GM20431 (cell line): ENCODE results near the gene ABLIM3.

Experiments
- in situ Hi-C: fragments of 300-500 bp; cut with MseI, MboI; formaldehyde crosslinking; loops from one replicate; pipeline ENCODE4 v1.15.0; 2020; ENCODE audit warnings: low sequenced_read_pairs; ENCODE audit not compliant: unreplicated experiment

ABLIM3 gene

DNA sequence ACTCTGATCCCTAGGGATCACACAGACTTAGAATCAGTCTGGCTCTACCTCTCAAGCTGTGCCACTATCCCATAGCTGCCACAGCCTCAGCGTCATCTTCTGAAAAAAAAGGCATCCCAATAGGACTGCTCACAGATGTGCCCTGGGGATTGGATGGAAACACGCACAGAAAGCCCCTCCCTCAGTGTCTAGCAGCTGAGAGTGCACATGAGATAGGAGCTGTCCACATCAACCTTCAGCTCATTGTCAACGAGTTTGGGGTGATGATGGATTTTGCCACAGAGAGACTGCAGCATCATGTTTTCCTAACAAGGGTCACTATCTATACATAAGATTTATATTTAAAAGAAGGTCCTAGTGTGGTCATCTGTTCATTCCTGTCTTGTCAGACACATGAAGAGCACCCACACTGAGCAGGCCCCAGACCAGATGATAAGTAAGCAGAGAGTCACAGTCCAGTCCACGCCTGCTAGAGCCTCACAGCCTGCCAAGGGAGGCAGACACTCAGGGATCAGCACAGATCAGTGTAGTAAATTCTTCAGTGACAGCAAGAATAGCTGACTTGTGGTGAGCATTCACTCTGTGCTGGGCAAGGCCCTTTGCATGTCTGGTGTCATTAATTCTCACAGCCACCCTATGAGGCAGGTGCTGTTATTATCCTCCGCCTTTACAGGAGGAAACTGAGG is 156.2 kb downstream of the ABLIM3 start:
- in situ Hi-C loops: no loop called here

DNA sequence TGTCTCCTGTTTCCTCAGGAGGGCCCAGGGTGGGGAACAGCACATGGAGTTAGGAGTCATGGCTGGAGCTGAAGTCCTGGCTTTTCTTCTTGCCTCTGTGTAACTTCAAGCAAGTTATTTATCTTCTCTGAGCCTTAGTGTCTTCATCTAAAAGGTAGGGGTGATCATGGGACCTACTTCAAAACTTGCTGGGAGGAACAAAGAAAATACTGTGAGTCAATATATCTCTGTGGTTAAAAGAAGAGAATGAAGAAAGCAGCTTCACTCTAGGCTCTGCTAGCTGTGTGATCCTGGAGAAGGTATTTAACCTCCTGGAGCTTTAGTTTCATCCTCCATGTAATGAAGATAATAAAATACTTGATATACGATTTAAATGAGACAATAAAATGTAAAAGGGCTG is 156.9 kb downstream of the ABLIM3 start:
- in situ Hi-C loops: no loop called here

DNA sequence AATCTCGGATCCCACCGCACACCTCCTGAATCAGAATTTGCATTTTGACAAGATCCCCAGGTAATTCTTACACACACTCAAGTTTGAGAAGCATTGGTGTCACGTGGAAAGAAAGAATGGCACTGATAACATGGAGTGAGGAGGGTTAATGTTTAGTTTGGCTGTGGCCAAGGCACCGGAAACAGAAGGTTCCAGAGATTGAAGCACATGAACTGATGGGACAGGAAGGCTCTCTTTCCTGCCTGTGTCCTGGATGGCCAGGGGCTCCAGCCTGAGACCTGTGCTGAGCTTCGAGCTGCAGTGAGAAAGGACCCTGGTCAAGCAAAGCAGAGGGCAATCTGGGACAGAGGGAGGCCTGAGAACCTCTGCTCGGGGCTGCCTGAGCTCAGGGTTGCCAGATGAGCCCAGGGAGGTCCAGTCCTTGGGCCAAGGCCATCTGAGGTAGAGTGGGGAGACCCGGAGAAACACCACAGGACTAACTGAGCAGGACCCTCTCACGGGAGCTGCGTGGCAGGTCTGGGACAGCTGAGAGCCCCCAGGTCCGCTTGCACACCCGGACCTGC is 157.6 kb downstream of the ABLIM3 start:
- in situ Hi-C loops: no loop called here

DNA sequence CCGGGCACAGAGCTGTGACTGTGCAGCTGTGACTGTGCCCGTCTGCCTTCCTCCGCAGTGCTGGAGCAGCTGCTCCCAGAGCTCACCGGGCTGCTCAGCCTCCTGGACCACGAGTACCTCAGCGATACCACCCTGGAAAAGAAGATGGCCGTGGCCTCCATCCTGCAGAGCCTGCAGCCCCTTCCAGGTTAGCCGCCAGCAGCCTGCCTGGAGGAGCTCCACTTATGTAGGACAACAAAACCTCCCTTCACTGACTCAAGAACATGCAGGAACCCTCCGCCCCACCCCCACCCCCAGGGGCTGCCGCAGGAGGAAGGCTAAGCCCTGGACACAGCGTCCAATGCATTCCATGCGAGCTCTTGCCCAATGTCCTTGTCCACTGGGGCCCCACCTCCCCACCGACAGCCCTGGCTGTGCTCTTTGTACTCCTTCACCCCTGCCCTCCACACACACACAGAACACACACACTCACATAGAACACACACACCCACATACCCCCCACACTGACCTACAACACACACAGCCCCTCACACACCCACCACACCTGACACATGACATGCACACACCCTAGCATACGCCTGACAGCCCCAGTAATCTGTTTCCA is 158.3 kb downstream of the ABLIM3 start:
- in situ Hi-C loops: no loop called here

DNA sequence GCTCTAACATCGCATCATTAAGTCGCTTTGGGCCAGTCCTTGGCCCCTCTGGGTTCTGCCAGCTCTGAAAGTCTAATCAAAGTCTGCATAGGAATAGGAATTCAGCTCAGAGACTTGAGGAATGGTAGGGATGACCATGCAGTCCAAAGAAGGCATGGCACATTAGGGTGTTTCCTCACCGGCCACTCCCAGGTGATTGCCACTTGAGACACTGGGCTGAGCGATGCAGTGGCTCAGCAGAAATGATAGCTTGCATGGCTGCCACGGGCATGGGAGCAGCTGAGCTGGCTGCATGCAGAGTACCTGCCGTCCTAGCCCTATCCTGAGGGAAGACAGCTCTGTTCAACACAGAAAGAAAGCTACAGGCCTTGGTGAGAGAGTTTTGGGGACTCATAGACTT is 159.1 kb downstream of the ABLIM3 start:
- in situ Hi-C loops: no loop called here

DNA sequence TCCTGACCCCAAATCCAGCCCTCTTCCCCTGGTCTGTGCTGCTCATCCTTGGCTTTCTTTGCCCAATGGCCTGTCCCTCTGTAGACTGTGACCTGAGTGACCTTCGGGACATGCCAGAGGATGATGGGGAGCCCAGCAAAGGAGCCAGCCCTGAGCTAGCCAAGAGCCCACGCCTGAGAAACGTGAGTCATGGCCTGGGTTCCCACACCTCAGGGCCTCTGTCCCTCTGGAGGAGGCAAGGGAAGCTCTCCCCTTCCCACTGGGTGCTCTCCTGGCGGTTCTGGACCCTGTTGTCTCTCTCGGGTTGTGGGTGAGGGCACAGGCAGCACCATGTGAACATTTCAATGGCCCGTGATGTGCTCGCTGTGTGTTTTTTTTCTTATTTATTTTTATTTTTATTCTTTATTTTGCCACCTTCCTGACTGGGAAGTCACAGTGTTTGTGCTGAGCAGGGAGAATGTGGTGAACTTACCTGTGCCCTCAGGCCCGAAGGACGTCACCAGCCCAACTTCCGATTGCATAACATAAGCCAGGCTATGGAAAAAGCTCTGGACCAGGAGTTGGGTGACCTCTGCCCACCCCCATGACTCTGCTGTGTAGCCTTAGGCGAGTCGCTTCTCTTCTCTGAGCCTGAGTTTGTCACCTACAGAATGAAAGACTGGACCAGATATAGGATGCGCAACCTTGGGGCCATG is 159.9 kb downstream of the ABLIM3 start:
- in situ Hi-C loops: no loop called here

DNA sequence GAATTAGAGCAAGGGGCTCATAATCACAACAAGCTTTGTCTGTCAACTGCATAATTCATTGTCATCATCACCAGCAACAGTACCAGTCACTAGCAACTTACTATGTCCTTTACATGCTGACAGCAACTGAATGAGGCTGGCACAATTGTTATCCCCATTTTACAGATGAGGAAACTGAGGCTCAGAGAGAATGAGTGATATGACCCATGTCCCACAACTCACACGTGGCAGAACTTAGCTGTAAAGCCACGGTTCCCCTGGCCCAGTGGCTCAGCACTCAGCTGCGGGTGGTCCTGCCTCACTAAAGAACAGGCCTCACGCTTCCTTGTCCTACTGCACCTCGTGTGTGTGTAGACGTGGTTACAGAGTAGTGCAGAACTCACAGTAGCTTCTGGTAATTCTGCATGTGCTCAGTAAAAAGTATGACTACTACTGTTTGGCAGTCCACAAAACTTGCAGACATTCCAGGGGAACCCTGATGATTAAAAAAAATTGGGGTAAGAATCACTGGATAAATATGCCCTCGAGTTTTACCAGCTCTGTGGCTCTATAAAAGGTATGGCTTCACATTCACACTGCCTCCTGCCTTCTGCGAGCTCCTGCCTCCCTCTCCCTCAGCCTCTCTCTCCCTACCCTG is 160.6 kb downstream of the ABLIM3 start:
- in situ Hi-C loops: no loop called here

DNA sequence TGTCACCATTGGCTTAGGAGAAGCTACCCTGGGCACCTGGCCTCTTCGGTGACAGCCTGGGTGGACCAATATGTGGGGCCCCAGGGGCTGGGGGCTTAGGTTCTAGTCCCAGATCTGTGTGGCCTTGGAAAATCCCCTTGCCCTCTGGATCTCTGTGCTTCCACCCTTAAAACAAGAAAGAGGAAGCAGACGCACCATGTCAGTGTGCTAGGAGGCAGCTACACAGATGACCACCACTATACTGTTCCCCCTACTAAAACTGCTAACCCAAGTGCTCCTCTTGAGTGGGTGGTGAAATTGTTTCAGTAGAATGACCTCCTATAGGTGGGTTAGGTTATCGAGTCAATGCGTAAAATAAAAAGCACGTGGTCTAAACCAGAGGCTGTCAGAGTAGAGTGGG is 161.3 kb downstream of the ABLIM3 start:
- in situ Hi-C loops: no loop called here

DNA sequence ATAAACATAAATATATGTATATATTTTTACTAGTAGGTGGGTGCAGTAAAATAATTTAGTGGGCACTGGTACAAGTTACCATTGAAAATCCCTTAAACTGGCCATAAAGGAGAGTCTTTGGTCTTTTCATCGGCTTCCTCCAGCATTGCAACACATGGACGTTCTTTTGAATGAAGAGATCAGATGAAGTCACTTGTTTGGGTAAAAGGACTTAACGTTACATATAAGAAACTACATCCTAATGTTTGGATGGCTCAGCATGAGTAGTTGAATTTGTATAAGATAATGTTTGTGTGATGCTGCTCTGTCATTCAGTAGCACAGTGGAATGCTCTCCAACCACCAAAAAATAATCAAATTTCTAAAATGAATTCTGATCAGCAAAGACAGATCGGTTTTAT is 161.9 kb downstream of the ABLIM3 start:
- in situ Hi-C loops: no loop called here

DNA sequence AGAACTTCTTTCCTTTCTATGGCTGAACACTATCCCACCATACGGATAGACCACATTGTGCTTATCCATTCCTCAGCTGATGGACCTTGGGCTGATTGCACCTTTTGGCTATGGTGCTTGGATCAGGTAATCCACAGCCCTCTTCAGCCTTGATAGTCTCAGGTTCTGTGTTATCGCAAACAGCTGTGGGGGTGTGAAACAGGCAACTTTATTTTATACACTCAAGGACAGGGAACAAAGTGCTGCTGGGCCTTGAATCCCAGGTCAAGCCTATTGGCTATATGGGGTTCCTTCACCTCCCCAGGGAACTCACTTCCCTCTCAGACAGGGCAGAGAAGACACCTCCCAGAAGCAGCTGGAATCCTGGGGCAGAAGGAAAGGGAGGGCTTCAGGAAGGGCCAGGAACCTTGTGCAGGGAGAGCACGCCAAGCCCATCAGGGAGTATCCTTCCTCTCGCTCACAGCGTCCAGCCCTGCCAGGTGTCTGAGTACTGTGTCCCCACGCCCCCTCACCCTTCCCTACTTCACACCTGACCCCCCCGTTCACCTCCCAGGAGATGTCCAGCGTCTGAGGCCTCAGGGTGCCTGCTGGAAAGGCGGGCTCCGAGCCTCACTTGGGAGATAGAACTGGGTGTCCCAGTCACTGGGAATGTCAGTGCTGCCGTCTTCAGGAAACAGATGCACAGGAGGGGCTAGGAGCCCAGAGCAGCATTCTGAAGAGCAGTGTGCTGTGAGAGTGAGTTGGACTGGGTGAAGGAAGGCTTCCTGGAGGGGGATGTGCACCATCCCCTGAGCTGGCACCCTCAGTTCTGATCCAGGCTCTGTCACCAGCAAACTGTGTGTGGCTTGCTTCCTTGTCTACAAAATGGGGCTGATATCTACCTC is 163.1 kb downstream of the ABLIM3 start:
- in situ Hi-C loops: no loop called here

DNA sequence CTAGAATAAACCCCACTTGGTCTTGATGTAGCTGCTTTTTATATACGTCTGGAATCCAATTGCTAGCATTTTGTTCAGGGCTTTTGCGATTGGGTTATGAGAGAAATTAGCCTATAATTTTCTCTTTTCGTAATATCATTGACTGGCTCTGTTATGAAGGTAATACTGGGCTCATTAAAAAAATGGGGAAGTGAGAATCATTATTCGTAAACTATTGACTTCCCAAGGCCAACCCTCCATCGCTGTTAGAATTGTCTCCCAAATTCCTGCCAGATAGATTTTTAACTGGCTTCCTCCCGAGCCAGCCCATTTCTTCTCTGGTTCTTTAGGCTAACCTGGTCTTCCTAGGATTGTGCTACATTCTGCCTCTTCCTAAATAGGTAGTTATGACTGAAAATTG is 168.1 kb downstream of the ABLIM3 start:
- in situ Hi-C loops: no loop called here
